H9 (cell line): ENCODE results near the gene NCAM1. TPM values are rescaled to one million over a fixed set of nuclear protein-coding genes. Genes with fewer than 3 reads are reported as not detected.

Source experiments
- DNase-seq: peaks from one replicate; pipeline ENCODE4 v3.0.0-alpha.2; 2017
- H2AFZ ChIP-seq: one replicate; pipeline ENCODE4 v1.6.1; 2013; ENCODE audit warnings: mild to moderate bottlenecking, low read length, control low read depth, moderate library complexity
- H2AK5ac ChIP-seq: 2 replicates; pipeline ENCODE4 v1.6.1; 2013; ENCODE audit warnings: low read length, control low read depth, mixed read lengths; ENCODE audit not compliant: insufficient read length
- H2BK120ac ChIP-seq: one replicate; pipeline ENCODE4 v1.6.1; 2013; ENCODE audit warnings: low read depth, mild to moderate bottlenecking, low read length, control low read depth, inconsistent platforms; ENCODE audit not compliant: poor library complexity, severe bottlenecking
- H2BK12ac ChIP-seq: 2 replicates; pipeline ENCODE4 v1.6.1; 2013; ENCODE audit warnings: low read length, control low read depth, mixed read lengths, low read depth; ENCODE audit not compliant: insufficient read length
- H2BK15ac ChIP-seq: 2 replicates; pipeline ENCODE4 v1.6.1; 2013; ENCODE audit warnings: low read depth, low read length, control low read depth
- H2BK20ac ChIP-seq: one replicate; pipeline ENCODE4 v1.6.1; 2013; ENCODE audit warnings: low read depth, mild to moderate bottlenecking, low read length, control low read depth, inconsistent platforms; ENCODE audit not compliant: poor library complexity, severe bottlenecking
- H2BK5ac ChIP-seq: 2 replicates; pipeline ENCODE4 v1.6.1; 2013; ENCODE audit warnings: low read length, control low read depth, mixed read lengths; ENCODE audit not compliant: insufficient read length
- H3K14ac ChIP-seq: 2 replicates; pipeline ENCODE4 v1.6.1; 2013; ENCODE audit warnings: low read length, control low read depth; ENCODE audit not compliant: insufficient read depth
- H3K18ac ChIP-seq: 2 replicates; pipeline ENCODE4 v1.6.1; 2013; ENCODE audit warnings: low read depth, mild to moderate bottlenecking, mixed read lengths, low read length, control low read depth; ENCODE audit not compliant: insufficient read length
- H3K23ac ChIP-seq: 2 replicates; pipeline ENCODE4 v1.6.1; 2013; ENCODE audit warnings: low read length, control low read depth, mixed read lengths, low read depth; ENCODE audit not compliant: insufficient read length
- H3K23me2 ChIP-seq: 2 replicates; pipeline ENCODE4 v1.6.1; 2013; ENCODE audit warnings: low read depth, mild to moderate bottlenecking, mixed read lengths, low read length, control low read depth; ENCODE audit not compliant: insufficient read length, poor library complexity, severe bottlenecking
- H3K27ac ChIP-seq: 2 replicates; pipeline ENCODE4 v1.5.1; 2013; ENCODE audit warnings: low read length, control low read depth, mixed read lengths, low read depth; ENCODE audit not compliant: insufficient read length
- H3K27me3 ChIP-seq: 2 replicates; pipeline ENCODE4 v1.6.1; 2013; ENCODE audit warnings: low read length, control low read depth, inconsistent platforms; ENCODE audit not compliant: insufficient read depth
- H3K4ac ChIP-seq: 2 replicates; pipeline ENCODE4 v1.6.1; 2013; ENCODE audit warnings: low read depth, mild to moderate bottlenecking, control low read depth, inconsistent platforms, low read length, moderate library complexity
- H3K4me1 ChIP-seq: 2 replicates; pipeline ENCODE4 v1.6.1; 2013; ENCODE audit warnings: low read length, control low read depth, inconsistent platforms; ENCODE audit not compliant: insufficient read depth
- H3K4me2 ChIP-seq: 2 replicates; pipeline ENCODE4 v1.6.1; 2013; ENCODE audit warnings: low read length, control low read depth, mixed read lengths; ENCODE audit not compliant: insufficient read length, insufficient read depth
- H3K56ac ChIP-seq: 2 replicates; pipeline ENCODE4 v1.6.1; 2013; ENCODE audit warnings: low read depth, mild to moderate bottlenecking, mixed read lengths, low read length, control low read depth; ENCODE audit not compliant: insufficient read length
- H3K79me1 ChIP-seq: 2 replicates; pipeline ENCODE4 v1.6.1; 2013; ENCODE audit warnings: low read depth, mild to moderate bottlenecking, moderate library complexity, low read length, control low read depth, inconsistent platforms; ENCODE audit not compliant: insufficient read depth, poor library complexity, severe bottlenecking
- H3K79me2 ChIP-seq: 2 replicates; pipeline ENCODE4 v1.6.1; 2013; ENCODE audit warnings: low read length, control low read depth, inconsistent platforms; ENCODE audit not compliant: insufficient read depth
- H3K9ac ChIP-seq: 2 replicates; pipeline ENCODE4 v1.6.1; 2013; ENCODE audit warnings: low read length, control low read depth, mixed read lengths; ENCODE audit not compliant: insufficient read length; ENCODE audit errors: extremely low read depth
- H3K9me3 ChIP-seq: one replicate; pipeline ENCODE4 v1.6.1; 2013; ENCODE audit warnings: low read depth, low read length, inconsistent platforms; ENCODE audit not compliant: control insufficient read depth
- H3T11ph ChIP-seq: one replicate; pipeline ENCODE4 v1.6.1; 2013; ENCODE audit warnings: mild to moderate bottlenecking, low read length, control low read depth, inconsistent platforms
- H4K20me1 ChIP-seq: one replicate; pipeline ENCODE4 v1.6.1; 2013; ENCODE audit not compliant: control insufficient read depth, insufficient read length, insufficient read depth
- H4K5ac ChIP-seq: 2 replicates; pipeline ENCODE4 v1.6.1; 2013; ENCODE audit warnings: low read depth, mild to moderate bottlenecking, mixed read lengths, low read length, control low read depth; ENCODE audit not compliant: insufficient read length
- H4K8ac ChIP-seq: replicated peaks from 2 replicates; pipeline ENCODE4 v1.6.1; 2013; ENCODE audit warnings: low read length, control low read depth, mixed read lengths, low read depth; ENCODE audit not compliant: insufficient read length
- H4K91ac ChIP-seq: 2 replicates; pipeline ENCODE4 v1.6.1; 2013; ENCODE audit warnings: low read depth, mild to moderate bottlenecking, moderate library complexity, mixed read lengths, low read length, control low read depth; ENCODE audit not compliant: insufficient read length
- H3K27ac Mint-ChIP-seq, 3 experiments: 2 replicates in 2 of 3; 3 replicates in 1 of 3; pipeline ENCODE4 v1.8.0; 2020 to 2021; ENCODE audit warnings: mixed read lengths in 3 of 3, mild to moderate bottlenecking in 1 of 3, moderate library complexity in 1 of 3
- H3K27me3 Mint-ChIP-seq: 2 replicates; pipeline ENCODE4 v1.8.0; 2021; ENCODE audit warnings: low read depth, mild to moderate bottlenecking, moderate library complexity, mixed read lengths
- H3K36me3 Mint-ChIP-seq, 3 experiments: 2 replicates in 2 of 3; 3 replicates in 1 of 3; pipeline ENCODE4 v1.8.0; 2020 to 2021; ENCODE audit warnings: low read depth in 3 of 3, mixed read lengths in 3 of 3; ENCODE audit not compliant: insufficient read depth in 1 of 3
- H3K4me1 Mint-ChIP-seq, 2 experiments: 2 replicates each; pipeline ENCODE4 v1.8.0; 2020; ENCODE audit warnings: mixed read lengths in 2 of 2
- H3K4me3 Mint-ChIP-seq, 2 experiments: 2 replicates in 1 of 2; 3 replicates in 1 of 2; pipeline ENCODE4 v1.8.0; 2020 to 2021; ENCODE audit warnings: mild to moderate bottlenecking in 2 of 2, mixed read lengths in 2 of 2, moderate library complexity in 1 of 2
- H3K9me3 Mint-ChIP-seq, 2 experiments: 2 replicates in 1 of 2; 3 replicates in 1 of 2; pipeline ENCODE4 v1.8.0; 2020; ENCODE audit warnings: mild to moderate bottlenecking in 2 of 2, mixed read lengths in 2 of 2, moderate library complexity in 1 of 2
- CTCF ChIP-seq: fragments of 200-600 bp; sonication (generic); conservative IDR thresholded peaks from 3 replicates; pipeline ENCODE4 v1.8.0; 2021; ENCODE audit warnings: antibody characterized with exemption, mild to moderate bottlenecking
- WGBS: extraction: QIAGEN DNeasy Blood & Tissue Kit; methylation state at CpG from one replicate; pipeline ENCODE4 v1.1.7; 2013; ENCODE audit warnings: missing lambda C conversion rate, low lambda C conversion rate, mixed read lengths; ENCODE audit not compliant: insufficient read length; ENCODE audit errors: extremely low coverage; 5-methylcytosine and 5-hydroxymethylcytosine counted together
- total RNA-seq: library from RNA; stranded (reverse); gene quantifications from 2 replicates; pipeline ENCODE4 v1.2.1, GENCODE V29; 2021

The NCAM1 gene
- total RNA-seq, 1 experiment from 2014 or later, result 2.5 TPM

GRCh38 chr11:113278925-113279324 lies 317.7 kb downstream of the NCAM1 start:
- no peak for DNase-seq

More at GRCh38 chr11:113278925-113279324, 317.7 kb downstream of the NCAM1 start:
- Histone ChIP-seq H4K5ac (no peak overlapping the region), H2BK5ac (no peak overlapping the region), H3T11ph (no peak overlapping the region), H2BK120ac (no peak overlapping the region), H4K8ac (no peak overlapping the region), H3K23ac (no peak overlapping the region), H3K27me3 (no peaks in the 10 kb centered on the region), H3K18ac (no peak overlapping the region), H3K4ac (no peak overlapping the region), H3K23me2 (no peaks in the 10 kb centered on the region), H3K79me1 (no peaks in the 10 kb centered on the region), H3K4me2 (no peak overlapping the region), H2AK5ac (no peak overlapping the region), H3K79me2 (no peaks in the 10 kb centered on the region), H4K20me1 (no peaks in the 10 kb centered on the region), H2BK15ac (no peak overlapping the region), H4K91ac (no peak overlapping the region), H3K9ac (no peak overlapping the region), H2BK20ac (no peak overlapping the region), H3K4me1 (no peaks in the 10 kb centered on the region), H3K27ac (no peak overlapping the region), H2BK12ac (no peak overlapping the region), H3K14ac (no peak overlapping the region), H3K9me3 (no peaks in the 10 kb centered on the region), H3K56ac (no peak overlapping the region), H2AFZ (no peak overlapping the region)
- no peaks in the 10 kb centered on the region for H3K9me3 Mint-ChIP-seq
- H3K4me1 Mint-ChIP-seq, result peaks cover 0 to 4% of the 10 kb centered on the region in 2 experiments; a peak in 1 of 4 replicates
- no peak overlapping the region for H3K4me3 Mint-ChIP-seq
- TF ChIP-seq CTCF, result no peak
- H3K27ac Mint-ChIP-seq, result no peak overlapping the region
- no peaks in the 10 kb centered on the region for H3K36me3 Mint-ChIP-seq
- no peaks in the 10 kb centered on the region for H3K27me3 Mint-ChIP-seq
- no CpG with 5 or more reads among the region's 4 CpGs for WGBS
